HCT116 (cell line): Measurements from ENCODE around the gene SYNJ1. TPM values are rescaled to one million over a fixed set of nuclear protein-coding genes. Genes with fewer than 3 reads are reported as not detected.

ENCODE experiments used
- ATAC-seq: fragments of 200-7000 bp; cut with Tn5 transposase; 2 replicates; pipeline ENCODE4 v1.9.1; 2020; ENCODE audit warnings: mild to moderate bottlenecking, moderate library complexity
- BruUV-seq: library from RNA; stranded (reverse); fragments of 400-500 nt; replicated peaks from 2 replicates; lab custom pipeline; 2021; lab: Mats Ljungman, UMichigan
- CTCF ChIA-PET: fragments of 300-600 bp; sonication (Branson Sonifier 250); formaldehyde crosslinking; loops from one replicate; lab custom pipeline; 2021; ENCODE audit warnings: antibody characterized with exemption; lab: Charles Lee
- POLR2A ChIA-PET: fragments of 300-600, 350-600 bp; sonication (Branson Sonifier 250); formaldehyde crosslinking; loops from one replicate; lab custom pipeline; 2021; ENCODE audit warnings: antibody characterized with exemption; lab: Charles Lee
- RAD21 ChIA-PET, 2 experiments: fragments of 300-600 bp; sonication (Branson Sonifier 250); formaldehyde crosslinking; loops; one replicate each; lab custom pipeline; 2023; ENCODE audit warnings: low total read pairs in 2 of 2; ENCODE audit not compliant: uncharacterized antibody in 2 of 2, unreplicated experiment in 2 of 2, low non-redundant PET in 1 of 2; lab: Charles Lee
- DNase-seq: peaks from one replicate; pipeline ENCODE4 v3.0.0-alpha.2; 2010; ENCODE audit warnings: low read depth, low spot score
- H2AFZ ChIP-seq: fragments of 200-600 bp; shearing (Covaris generic), sonication (generic); 2 replicates; pipeline ENCODE4 v1.6.1; 2017; ENCODE audit warnings: low read depth, mixed run types, mixed read lengths, antibody characterized with exemption, low read length; ENCODE audit not compliant: poor library complexity, severe bottlenecking
- H3K27ac ChIP-seq: 2 replicates; pipeline ENCODE4 v1.5.1; 2012; ENCODE audit warnings: low read depth, low read length
- H3K27me3 ChIP-seq: fragments of 200-600 bp; sonication (generic); 2 replicates; pipeline ENCODE4 v1.6.1; 2016; ENCODE audit warnings: mixed run types, low read length, mixed read lengths; ENCODE audit not compliant: insufficient read depth
- H3K36me3 ChIP-seq, 2 experiments: fragments of 200-500 bp in 1 of 2; fragments of 200-600 bp in 1 of 2; sonication (Bioruptor generic) in 1 of 2; sonication (generic) in 1 of 2; 2 replicates each; pipeline versions ENCODE4 v1.5.1 to v1.6.1; 2014 to 2016; ENCODE audit warnings: low read length in 2 of 2, inconsistent platforms in 1 of 2, mixed read lengths in 1 of 2, mixed run types in 1 of 2; ENCODE audit not compliant: insufficient read depth in 2 of 2, control insufficient read depth in 1 of 2
- H3K4me1 ChIP-seq, 2 experiments: fragments of 200-600 bp in 1 of 2; sonication (generic) in 1 of 2; 2 replicates each; pipeline versions ENCODE4 v1.5.1 to v1.6.1; 2012 to 2017; ENCODE audit warnings: low read length in 2 of 2, inconsistent platforms in 1 of 2, mild to moderate bottlenecking in 1 of 2, mixed read lengths in 1 of 2, mixed run types in 1 of 2, moderate library complexity in 1 of 2; ENCODE audit not compliant: insufficient read depth in 2 of 2, control insufficient read depth in 1 of 2
- H3K4me2 ChIP-seq: fragments of 200-600 bp; sonication (generic); 2 replicates; pipeline ENCODE4 v1.6.1; 2017; ENCODE audit warnings: mixed run types, low read length, mixed read lengths
- H3K4me3 ChIP-seq, 2 experiments: fragments of 200-600 bp in 1 of 2; sonication (generic) in 1 of 2; replicated peaks in 1 of 2; 2 replicates each; pipeline ENCODE4 v1.5.1; 2011 to 2016; ENCODE audit warnings: low read length in 2 of 2, control low read depth in 1 of 2, low read depth in 1 of 2, mild to moderate bottlenecking in 1 of 2, mixed read lengths in 1 of 2, mixed run types in 1 of 2
- H3K79me2 ChIP-seq: fragments of 200-600 bp; sonication (generic); 2 replicates; pipeline ENCODE4 v1.6.1; 2017; ENCODE audit warnings: mild to moderate bottlenecking, mixed run types, low read length, moderate library complexity, mixed read lengths; ENCODE audit not compliant: insufficient read depth
- H3K9ac ChIP-seq: fragments of 200-600 bp; sonication (generic); 2 replicates; pipeline ENCODE4 v1.6.1; 2016; ENCODE audit warnings: low read length, mixed read lengths
- H3K9me2 ChIP-seq: fragments of 200-600 bp; sonication (generic), shearing (Covaris generic); 2 replicates; pipeline ENCODE4 v1.6.1; 2017; ENCODE audit warnings: mixed run types, mild to moderate bottlenecking, moderate library complexity; ENCODE audit not compliant: insufficient read depth
- H3K9me3 ChIP-seq, 2 experiments: fragments of 200-500 bp in 1 of 2; fragments of 200-600 bp in 1 of 2; sonication (Bioruptor generic) in 1 of 2; sonication (generic) in 1 of 2; 2 replicates each; pipeline ENCODE4 v1.6.1; 2014 to 2017; ENCODE audit warnings: low read length in 2 of 2, mixed read lengths in 2 of 2, inconsistent platforms in 1 of 2, low read depth in 1 of 2, mild to moderate bottlenecking in 1 of 2, mixed run types in 1 of 2, moderate library complexity in 1 of 2; ENCODE audit not compliant: control insufficient read depth in 1 of 2, insufficient read depth in 1 of 2
- H4K20me1 ChIP-seq: fragments of 200-600 bp; sonication (generic), shearing (Covaris generic); 2 replicates; pipeline ENCODE4 v1.6.1; 2017; ENCODE audit warnings: mixed run types, mild to moderate bottlenecking, moderate library complexity; ENCODE audit not compliant: insufficient read depth
- CEBPB ChIP-seq: IDR thresholded peaks from 2 replicates; pipeline ENCODE4 v1.6.1; 2012; ENCODE audit warnings: low read depth
- EGR1 ChIP-seq: IDR thresholded peaks from 2 replicates; pipeline ENCODE4 v1.6.1; 2012; ENCODE audit warnings: low read depth
- EZH2phosphoT487 ChIP-seq: fragments of 200-600 bp; IDR thresholded peaks from 2 replicates; pipeline ENCODE4 v1.6.1; 2018; ENCODE audit warnings: antibody characterized with exemption, borderline replicate concordance
- FOSL1 ChIP-seq: IDR thresholded peaks from 2 replicates; pipeline ENCODE4 v1.6.1; 2012; ENCODE audit warnings: low read depth
- JUND ChIP-seq: IDR thresholded peaks from 2 replicates; pipeline ENCODE4 v1.6.1; 2012
- POLR2AphosphoS5 ChIP-seq: IDR thresholded peaks from 2 replicates; pipeline ENCODE4 v1.6.1; 2011; ENCODE audit warnings: mild to moderate bottlenecking, low read depth, low read length, moderate library complexity
- SIN3A ChIP-seq: IDR thresholded peaks from 2 replicates; pipeline ENCODE4 v1.6.1; 2012; ENCODE audit warnings: low read depth
- SP1 ChIP-seq: IDR thresholded peaks from 2 replicates; pipeline ENCODE4 v1.6.1; 2012; ENCODE audit warnings: low read depth
- SRF ChIP-seq: IDR thresholded peaks from 2 replicates; pipeline ENCODE4 v1.6.1; 2012; ENCODE audit warnings: low read depth
- YY1 ChIP-seq: IDR thresholded peaks from 2 replicates; pipeline ENCODE4 v1.6.1; 2011; ENCODE audit warnings: low read length, low read depth, moderate library complexity, mild to moderate bottlenecking; ENCODE audit not compliant: insufficient replicate concordance; ENCODE audit errors: extremely low read depth
- intact Hi-C: fragments of 100-400 bp; cut with micrococcal nuclease; formaldehyde crosslinking; loops from 2 replicates; pipeline ENCODE4 v1.10.0; 2022
- total RNA-seq: library from RNA; stranded (reverse); gene quantifications from one replicate; pipeline ENCODE4 v1.2.1, GENCODE V29; 2021; ENCODE audit not compliant: unreplicated experiment
- TF ChIP-seq, protein P1 (sequence below): IDR thresholded peaks from 2 replicates; pipeline ENCODE4 v1.6.1; 2012
- TF ChIP-seq, protein P2 (sequence below): IDR thresholded peaks from 2 replicates; pipeline ENCODE4 v1.6.1; 2012

Gene SYNJ1
- total RNA-seq, 1 experiment from 2014 or later, result 7.2 TPM

DNA sequence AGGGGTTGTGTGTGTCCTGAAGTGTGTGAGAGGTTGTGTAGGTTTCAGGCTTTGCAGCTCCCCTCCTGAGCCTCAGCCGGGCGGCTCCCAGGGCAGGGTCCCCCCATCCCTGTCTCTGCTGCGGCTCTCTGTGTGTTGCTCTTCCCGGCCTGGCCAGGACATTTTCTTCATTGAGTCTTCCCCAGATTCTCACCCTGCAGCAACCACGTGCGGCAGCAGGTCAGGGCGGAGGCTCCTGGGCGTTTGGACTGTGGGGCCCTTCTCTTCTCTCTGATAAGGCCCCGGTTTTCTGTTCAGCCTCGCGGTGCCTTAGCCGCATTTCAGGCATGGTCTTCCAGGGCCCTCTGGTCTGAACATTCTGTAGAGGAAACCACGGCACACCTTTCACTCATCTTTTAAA is 140.7 kb downstream of the SYNJ1 start:
- Histone ChIP-seq H3K4me3 (no peak overlapping the region), H3K36me3 (no peaks in the 10 kb centered on the region), H3K27ac (no peak overlapping the region), H3K79me2 (no peaks in the 10 kb centered on the region), H3K9ac (no peak overlapping the region), H3K9me2 (no peaks in the 10 kb centered on the region), H3K9me3 (no peaks in the 10 kb centered on the region), H3K4me1 (no peaks in the 10 kb centered on the region), H3K27me3 (no peaks in the 10 kb centered on the region), H4K20me1 (no peaks in the 10 kb centered on the region), H2AFZ (no peak overlapping the region)
- ATAC-seq, result no peak
- RAD21 ChIA-PET, result no interaction called here
- no peak for DNase-seq
- intact Hi-C loops, result no loop called here
- POLR2A ChIA-PET, result no interaction called here
- no TSS peak for BruUV-seq
- no peak for TF ChIP-seq POLR2AphosphoS5
- TF ChIP-seq JUND, result no peak
- TF ChIP-seq YY1, result no peak
- no peak for TF ChIP-seq SIN3A
- TF ChIP-seq EZH2phosphoT487, result no peak
- TF ChIP-seq, protein P1, sequence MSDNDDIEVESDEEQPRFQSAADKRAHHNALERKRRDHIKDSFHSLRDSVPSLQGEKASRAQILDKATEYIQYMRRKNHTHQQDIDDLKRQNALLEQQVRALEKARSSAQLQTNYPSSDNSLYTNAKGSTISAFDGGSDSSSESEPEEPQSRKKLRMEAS, result no peak
- TF ChIP-seq, protein P2, sequence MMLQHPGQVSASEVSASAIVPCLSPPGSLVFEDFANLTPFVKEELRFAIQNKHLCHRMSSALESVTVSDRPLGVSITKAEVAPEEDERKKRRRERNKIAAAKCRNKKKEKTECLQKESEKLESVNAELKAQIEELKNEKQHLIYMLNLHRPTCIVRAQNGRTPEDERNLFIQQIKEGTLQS, result no peak
- no peak for TF ChIP-seq SRF
- TF ChIP-seq, all 23 proteins: peak for 0
- H3K4me2 ChIP-seq, result no peak overlapping the region
- CTCF ChIA-PET, result no interaction called here

DNA sequence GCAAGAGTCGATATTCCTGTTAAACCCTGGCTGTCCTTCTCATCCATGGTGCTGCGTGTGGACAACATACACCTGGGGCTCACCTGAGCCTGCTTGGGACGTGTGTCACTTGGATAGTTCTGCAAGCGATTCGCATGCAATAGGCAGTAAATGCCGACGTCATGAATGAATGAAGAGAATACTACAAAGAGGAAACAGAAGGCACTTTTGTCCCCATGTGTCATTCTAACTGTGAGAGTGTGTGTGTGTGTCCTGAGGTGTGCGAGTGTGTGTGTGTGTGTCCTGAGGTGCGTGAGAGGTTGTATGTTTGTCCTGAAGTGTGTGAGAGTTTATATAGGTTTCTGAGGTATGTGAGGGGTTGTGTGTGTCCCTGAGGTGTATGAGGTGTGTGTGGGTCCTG is 141.8 kb downstream of the SYNJ1 start:
- H3K4me1 ChIP-seq, result no peaks in the 10 kb centered on the region
- ATAC-seq (no peak), DNase-seq (no peak)
- no peaks in the 10 kb centered on the region for H4K20me1 ChIP-seq
- H3K4me2 ChIP-seq, result no peak overlapping the region
- intact Hi-C loops, result no loop called here
- no TSS peak for BruUV-seq
- TF ChIP-seq SP1 (no peak), CEBPB (no peak), FOSL1 (no peak), EGR1 (no peak)
- TF ChIP-seq, protein P2, result no peak
- RAD21 ChIA-PET, result no interaction called here
- H3K9me2 ChIP-seq, result no peaks in the 10 kb centered on the region
- POLR2A ChIA-PET, result no interaction called here
- no peak overlapping the region for H3K4me3 ChIP-seq
- no peak overlapping the region for H3K9ac ChIP-seq
- H3K27ac ChIP-seq, result no peak overlapping the region
- H3K27me3 ChIP-seq, result no peaks in the 10 kb centered on the region
- H3K9me3 ChIP-seq, result no peaks in the 10 kb centered on the region
- H2AFZ ChIP-seq, result no peak overlapping the region
- no peaks in the 10 kb centered on the region for H3K79me2 ChIP-seq
- CTCF ChIA-PET, result no interaction called here
- H3K36me3 ChIP-seq, result no peaks in the 10 kb centered on the region
